Hepatic stellate cell (primary cell): Measurements from ENCODE around the gene ATF7.

Experiments used
- DNase-seq: peaks from one replicate; pipeline ENCODE4 v3.0.0; 2011; ENCODE audit warnings: low spot score

Gene ATF7

DNA sequence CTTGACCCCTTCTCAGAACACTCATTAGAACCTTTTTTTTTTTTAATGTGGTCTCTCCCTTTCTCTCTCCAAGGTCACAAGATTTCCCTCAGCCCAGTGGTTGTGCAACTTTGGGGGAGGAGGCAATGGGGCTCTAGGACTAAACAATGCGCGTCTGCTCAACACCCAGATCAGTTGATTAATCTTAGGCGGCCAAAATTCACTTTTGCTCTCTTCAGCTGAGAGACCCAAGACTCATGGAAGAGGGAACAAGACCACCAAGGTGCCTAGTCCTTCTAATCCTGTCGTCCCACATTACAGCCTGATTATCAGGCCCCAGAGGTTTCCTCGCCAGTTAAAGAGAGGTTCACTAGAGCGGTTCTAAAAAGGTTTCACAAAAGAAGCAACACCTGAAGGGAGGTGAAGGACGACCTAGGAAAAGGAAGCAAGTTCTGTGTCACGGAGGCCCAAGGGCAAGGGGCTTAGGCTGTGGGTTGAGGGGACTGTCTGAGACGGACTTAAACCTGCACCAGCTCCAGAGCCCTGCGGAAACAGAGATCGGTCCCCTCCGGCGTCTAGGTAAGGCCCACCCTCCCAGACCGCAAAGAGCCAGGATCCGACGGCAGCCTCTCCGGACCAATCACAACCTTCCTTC is 125.9 kb downstream of the ATF7 start:
- no peak for DNase-seq

GRCh38 chr12:53499266-53500141 is 126.7 kb downstream of the ATF7 start, which contains the start of gene MAP3K12:
MAP3K12 (minus strand) TSS chr12:53499458; CDS start chr12:53487391, 12,067 bp downstream.
- peak; percentile 71 for DNase-seq

- DNase-seq: no peak
Measured at GRCh38 chr12:53498235-53498630, 127.9 kb downstream of the ATF7 start.

DNA sequence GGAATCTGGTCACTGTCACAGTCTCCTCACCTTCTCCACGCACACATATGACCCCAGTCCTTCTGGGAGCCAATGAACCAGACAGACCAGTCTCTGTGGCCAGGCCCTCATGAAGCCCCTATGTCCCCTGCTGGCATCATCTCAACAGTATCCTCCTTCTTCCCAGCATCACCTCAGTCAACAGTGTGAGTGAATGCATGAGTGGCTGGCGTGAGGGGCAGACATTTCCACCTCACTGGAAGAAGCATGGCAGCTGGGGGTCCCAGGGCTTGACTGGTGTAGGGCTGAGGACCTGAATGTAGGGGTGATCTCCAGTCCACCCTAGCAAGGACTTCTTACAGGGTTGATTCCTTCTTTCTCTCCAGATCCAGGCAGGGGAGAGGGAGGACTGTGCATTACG is 128.7 kb downstream of the ATF7 start:
- DNase-seq: no peak

DNA sequence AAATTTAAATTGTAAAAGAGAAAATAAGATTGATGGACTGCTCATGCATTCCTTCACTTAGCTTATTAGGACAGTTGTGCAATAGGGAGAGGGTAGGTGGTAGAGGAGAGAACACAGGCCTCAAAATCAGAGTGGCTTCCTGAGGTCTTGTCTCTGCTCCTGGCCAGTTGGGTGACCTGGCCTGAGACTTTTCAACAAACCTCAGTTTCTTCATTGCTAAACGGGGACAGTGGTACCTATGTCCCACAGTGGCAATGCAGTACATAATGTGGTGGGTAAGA is 129.5 kb downstream of the ATF7 start:
- no peak for DNase-seq

DNA sequence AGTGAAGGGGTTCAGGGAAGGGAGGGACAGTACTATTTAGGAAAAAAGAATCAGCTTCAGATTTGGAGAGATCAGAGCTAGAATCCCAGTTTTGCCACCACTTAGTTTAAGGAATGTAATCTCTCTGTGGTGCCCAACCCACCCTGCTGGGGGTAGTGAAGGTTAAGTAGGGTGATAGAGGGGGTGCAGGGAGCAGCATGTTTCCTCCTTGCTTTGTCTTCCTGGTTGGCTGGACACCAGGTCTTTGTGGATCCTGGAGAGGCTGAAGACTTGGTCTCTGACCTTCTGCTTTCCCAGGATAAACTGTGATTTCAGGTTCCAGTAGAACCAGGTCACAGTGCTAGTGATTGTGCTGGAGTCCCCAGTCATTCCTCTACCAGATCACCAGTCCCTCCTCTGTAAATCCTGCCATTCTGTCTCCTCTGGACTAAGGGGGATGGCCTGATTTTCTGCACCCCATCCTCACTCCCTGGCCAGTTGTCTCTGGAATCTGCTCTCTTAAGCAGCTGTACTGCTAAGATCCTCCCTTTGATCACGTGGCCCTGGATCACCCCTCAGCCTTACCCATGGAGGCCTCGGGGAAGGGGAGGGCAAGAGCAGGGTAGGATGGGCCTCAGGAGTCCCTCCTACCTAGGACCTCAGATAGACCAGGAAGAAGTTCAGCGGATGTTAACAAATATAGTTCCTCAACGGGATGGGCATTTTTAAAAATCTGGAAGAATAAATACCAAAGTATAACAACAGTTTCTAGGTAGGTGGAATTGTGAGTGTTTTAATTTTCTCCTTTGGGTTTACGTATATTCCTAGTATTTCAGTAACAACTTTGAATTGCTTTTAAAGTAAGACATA is 130.1 kb downstream of the ATF7 start:
- DNase-seq: peak; percentile 81

- no peak for DNase-seq
Measured at GRCh38 chr12:53493610-53494391, 132.4 kb downstream of the ATF7 start.

DNA sequence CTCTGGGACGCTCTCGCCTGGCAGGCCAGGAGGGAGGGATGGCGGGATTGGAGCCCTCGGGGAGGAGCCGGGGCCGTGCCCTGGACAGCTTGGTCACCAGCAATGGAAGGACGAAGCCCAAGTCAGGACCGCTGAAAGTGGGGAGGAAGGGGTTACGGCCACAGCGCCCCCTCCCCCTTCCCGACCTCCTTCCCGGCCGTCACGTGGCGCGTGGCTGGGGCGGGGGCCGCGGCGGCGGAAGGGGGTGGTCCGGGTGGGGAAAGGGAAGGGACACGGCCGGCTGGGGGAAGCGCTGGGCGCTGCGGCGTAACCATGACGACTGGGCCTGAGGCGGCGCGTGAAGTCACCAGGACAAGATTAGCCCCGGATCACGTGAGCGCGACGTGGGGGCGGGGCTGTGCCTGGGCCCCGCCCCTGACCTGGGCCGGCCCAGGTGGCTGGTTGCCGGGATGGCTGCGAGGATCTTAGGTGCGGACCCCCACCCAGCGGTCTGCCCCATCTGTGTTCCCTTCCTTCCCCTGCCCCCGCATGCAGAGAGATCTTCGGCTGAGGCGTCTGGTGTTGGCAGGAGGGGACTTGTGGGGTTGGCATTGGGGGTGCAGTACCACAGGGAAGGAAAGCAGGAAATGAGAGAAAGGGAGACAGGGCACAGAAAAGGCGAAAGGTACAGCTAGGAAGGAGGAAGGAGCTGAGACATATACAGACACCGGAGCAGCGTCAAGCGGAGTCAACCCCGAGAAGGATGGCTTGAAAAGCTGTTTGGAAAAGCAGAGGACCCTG is 133.2 kb downstream of the ATF7 start:
- DNase-seq: peak; percentile 88

- DNase-seq: no peak
Measured at GRCh38 chr12:53492188-53492587, 134.0 kb downstream of the ATF7 start.

GRCh38 chr12:53489242-53489864 is 136.8 kb downstream of the ATF7 start:
- DNase-seq: no peak

DNA sequence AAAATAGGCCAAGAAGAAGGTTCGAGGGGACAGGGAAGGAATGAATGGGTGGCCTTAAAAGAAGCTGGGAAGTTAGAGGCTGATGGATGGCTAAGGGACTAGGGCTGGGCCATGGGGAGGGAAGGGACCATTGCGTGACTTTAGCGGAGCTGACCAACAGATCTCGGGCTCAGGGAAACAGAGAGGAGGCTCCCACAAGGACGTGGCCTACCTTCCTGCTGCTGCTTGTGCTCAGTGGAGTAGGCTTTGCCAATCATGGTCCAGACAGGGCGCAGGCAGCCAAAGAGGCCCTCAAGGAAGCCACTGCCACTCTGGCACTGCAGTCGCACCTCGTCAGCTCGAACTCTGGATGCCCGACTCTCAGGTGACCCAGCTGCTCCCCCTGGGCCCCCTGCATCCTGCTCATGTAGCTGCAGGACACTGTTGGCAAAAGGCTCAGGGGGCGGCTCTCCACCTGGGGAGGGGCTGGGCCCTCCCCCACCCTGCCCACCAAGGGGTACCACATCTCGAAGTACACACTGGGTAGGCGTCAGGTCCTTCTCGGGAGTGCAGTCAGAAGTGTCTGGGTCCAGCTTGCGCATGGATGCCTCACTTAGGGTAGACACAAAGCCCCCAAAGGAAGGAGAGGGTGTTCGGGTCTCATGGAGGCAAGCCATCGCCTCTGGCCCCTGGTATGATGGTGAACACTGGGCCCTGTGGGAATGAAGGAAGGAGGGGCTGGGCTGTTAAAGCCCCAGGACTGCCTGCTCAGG is 139.3 kb downstream of the ATF7 start:
- DNase-seq: no peak

DNA sequence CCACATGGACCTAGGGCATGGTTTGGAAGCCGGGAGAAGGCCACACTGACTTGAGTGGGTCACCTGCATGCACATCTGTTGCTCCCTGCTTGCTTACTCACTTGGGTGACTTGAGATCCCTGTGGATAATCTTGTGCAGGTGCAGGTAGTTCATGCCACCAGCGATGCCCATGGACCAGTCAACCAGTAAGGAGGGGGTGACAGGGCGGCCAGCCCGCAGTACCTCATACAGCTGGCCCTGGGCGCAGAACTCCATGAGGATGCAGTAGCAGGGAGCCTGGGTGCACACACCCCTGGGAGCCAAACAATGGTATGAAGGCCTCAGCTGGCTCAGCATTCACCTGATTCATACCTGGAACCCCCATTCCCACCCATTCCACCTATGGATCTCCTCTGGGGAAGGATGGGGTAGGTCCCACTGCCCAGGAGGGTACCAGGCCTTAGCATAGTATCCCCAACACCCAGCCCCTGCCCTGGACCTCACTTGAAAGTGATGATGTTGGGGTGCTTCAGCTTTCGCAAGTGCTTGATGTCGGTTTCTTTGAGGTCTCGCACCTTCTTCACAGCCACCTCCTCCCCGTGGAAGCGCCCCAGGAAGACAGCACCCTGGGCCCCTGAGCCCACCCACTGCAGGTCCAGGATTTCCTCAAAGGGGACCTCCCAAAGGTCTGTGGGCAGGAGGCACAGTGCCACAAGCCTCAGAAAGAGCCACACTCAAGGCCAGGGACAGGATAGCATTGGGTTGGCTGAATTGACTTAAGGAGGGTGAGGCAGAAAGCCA is 140.0 kb downstream of the ATF7 start:
- no peak for DNase-seq

GRCh38 chr12:53484686-53485575 is 141.3 kb downstream of the ATF7 start:
- DNase-seq: no peak

DNA sequence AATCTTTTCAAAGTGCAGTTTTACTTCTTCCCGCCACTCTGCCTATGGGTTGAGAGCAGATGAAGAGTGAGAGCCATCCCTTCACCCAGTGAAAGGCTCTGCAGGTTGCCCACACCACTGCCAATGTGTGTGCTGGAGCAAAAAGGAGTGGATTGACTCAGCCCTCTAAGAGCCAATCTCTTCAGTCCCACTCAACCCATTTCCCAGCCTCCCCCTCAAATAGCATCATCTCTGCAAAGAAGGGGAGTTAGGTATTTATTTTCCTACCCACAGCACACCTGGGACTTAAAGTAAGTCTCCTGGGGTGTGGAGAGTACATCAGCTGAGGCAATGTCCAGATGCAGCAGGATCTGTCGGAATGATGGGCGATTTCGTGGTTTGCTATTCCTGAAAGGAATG is 142.2 kb downstream of the ATF7 start:
- DNase-seq: no peak

DNA sequence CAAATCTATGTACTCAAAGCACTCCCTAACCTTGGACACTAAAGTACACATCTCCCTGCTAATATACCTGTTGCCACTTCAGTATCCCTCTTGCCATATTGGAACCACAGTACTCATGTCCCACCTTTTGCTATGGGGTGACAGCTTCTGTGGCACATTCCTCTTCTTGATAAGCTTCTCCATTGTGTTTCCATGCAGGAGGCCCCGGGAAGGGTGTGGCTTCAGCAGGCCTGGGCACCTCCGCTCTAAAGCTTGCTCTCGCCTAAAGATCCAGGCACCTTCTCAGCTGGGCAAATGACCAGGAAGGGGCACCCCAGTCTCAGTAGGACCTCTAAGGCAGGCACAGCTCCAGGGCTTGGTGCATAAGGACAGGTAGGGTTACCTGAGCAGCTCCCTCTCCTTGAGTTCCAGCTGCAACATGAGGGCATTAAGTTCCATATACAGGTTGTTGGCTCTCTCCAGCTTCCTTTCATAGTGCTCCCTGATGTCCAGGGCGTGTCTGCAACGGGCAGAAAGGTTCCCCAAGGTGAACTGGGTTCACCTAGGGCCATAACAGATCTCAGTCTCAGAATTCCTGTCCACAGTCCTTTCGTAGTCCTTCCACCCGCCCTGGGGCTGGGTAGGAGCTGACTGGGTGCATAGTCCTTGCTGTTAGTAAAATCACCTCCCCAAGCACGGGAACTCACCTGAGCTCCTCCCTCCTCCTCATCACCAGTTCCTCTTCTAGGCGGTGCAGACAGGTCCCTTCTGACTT is 142.8 kb downstream of the ATF7 start:
- no peak for DNase-seq

- DNase-seq: no peak
Measured at GRCh38 chr12:53482626-53483168, 143.5 kb downstream of the ATF7 start.

DNA sequence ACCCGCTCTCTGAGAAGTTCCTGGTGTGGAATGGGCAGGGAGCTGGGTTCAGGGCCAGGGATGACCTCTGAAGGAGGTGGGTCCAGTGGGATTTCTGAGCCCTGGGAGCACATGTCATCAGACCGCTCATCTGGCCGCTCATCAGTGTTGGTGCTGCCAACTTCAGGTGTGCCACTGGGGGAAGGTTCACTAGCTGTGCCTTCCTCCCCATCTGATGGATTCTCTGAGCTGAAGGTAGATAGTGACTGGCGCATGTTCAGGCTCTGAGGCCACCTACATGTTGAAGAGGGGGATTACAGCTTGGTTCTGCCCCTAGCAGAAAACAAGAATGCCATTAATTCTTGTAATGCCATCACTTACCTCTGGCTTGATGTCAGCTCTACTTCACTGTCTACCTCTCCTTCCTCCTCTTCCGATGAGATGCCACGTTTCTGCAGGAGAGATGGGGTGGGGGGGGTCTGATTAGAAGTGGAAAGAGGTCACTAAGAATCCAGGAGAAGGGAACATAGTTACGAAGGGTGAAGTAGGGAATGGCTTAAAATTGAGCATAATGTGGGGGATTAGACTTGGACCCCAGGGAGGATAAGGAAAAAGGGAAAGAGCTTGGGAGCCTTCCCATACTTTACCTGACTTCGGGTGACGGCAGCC is 144.1 kb downstream of the ATF7 start:
- DNase-seq: no peak
